ENCODE measurements around the gene NRP1.

Gene NRP1

DNA sequence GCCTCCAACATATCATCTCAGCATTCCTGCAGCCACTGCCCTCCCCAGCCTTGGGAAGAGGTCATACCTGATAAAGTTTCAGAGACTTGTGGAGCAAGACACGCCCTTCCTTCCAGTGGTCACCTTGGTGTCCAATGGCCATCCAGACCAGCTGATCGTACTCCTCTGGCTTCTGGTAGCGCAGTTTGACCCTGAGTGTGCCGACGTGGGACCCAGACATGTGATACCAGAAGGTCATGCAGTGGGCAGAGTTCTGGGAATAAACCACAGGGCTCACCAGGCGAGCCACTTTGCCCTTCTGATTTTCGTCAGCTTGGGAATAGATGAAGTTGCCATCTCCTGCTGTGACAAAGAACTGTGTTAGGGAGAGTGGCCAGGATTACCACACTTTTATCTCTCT lies 148.3 kb downstream of the NRP1 start:
- no peak for DNase-seq (ENCODE audit: low read depth in 2 of 2)

DNA sequence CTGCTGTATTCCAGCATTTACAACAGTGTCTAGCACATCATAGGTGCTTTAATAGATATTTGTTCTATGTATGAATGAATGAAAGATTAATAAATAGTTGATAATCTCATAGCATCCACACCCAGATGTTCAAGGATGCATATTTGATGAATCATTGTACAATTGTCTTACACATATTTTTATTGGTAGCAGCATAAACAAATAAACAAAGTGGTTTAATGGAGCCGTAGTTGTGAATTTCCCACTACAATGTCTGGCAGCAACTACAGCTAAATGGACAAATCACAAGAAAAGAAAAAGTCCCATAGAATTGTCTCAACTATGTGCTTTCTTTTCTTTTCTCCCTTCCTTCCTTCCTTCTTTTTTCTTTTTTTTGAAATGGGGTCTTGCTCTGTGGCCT lies 150.8 kb downstream of the NRP1 start:
- DNase-seq (ENCODE audit: low read depth in 2 of 2) = no peak

DNA sequence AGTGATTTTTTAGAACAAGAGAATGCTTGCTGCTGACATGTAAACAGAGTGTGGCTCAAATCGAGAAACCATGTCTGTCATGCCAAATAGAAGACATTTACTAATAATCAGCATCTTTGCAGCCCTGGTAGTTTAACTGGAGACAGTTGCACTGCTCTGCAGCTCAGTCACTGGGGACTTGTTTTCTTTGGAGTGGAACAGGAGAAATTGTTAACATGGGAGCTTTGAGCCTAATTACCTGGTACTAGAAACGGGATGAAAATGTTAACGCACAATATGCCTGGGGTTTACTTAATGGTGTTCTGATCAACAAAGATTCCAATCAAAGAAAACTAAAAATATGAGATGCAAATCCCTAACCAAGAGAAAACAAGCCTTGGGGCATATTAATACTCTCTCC lies 153.5 kb downstream of the NRP1 start:
- no peak for DNase-seq (ENCODE audit: low read depth in 2 of 2)

DNA sequence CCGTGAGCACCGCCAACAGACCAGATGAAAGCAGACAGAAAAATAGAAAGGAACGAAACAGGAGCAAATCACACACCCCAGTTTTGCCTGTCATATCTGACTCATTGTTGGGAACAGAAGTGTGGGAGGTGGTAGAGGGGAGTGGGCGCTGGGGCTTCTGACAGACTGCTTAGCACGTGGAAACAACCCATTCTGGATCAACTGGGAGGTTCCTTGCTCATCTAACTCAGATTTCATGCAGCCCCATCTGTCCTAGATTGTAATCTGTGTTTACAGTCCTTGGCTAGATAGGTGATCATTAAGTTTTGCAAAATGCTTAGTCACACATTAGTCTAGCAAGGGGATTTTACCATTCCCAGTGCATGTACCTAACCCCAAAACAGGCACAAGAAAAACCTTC lies 154.1 kb downstream of the NRP1 start:
- DNase-seq (ENCODE audit: low read depth in 2 of 2) = no peak

DNA sequence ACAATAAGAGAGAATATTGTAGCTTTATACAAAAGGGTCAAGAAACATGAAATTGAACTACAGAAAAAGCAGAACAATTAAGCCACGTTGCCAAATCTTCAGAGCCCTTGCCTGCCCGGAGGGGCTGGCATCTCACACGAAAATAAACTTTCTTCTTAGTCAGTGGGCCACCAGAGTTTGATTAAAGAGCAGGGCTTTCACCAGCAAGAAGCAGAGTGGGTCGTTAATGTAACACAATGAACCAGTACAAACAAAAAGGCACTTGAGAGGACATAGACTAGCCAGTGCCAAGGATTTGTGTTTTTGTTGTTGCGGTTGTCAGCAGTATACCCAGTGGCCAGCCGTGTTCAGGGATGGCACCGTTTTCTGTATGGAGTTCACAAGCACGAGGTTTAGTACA lies 155.4 kb downstream of the NRP1 start:
- DNase-seq (ENCODE audit: low read depth in 2 of 2) = no peak

DNA sequence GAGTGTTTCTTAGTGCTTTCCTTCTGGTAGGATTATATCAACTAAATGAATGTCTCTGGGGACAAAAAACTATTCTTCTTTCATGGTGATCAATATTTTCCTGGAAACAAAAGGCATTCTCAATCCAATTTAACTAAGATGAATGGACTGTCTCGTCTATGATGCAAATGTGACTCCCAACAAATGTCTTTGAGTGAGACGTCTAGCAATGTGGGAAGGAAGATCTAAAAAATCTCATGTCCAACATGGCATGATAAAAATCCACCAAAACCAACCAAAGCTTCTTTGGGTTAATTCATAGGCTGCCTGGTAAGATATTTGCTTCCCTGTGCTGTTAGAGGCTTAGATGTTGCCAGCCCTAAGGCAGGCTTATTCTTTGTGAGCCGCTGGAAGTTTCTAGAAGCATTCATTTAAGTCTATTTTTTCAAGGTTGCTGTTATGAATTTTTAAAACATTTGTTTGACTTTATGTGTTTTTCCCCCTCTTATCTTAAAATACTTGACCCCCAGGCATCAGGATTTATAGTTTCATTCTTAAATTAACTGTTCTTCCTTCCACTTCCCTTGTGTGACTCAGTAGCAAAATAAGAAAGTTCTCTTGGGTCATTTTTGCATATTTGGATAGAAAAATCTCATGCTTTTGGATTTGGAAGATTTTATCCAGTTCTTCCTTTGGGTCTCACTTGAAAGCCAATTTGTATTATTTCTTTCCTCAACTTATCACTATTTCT lies 156.3 kb downstream of the NRP1 start:
- DNase-seq (ENCODE audit: low read depth in 2 of 2) = no peak

DNA sequence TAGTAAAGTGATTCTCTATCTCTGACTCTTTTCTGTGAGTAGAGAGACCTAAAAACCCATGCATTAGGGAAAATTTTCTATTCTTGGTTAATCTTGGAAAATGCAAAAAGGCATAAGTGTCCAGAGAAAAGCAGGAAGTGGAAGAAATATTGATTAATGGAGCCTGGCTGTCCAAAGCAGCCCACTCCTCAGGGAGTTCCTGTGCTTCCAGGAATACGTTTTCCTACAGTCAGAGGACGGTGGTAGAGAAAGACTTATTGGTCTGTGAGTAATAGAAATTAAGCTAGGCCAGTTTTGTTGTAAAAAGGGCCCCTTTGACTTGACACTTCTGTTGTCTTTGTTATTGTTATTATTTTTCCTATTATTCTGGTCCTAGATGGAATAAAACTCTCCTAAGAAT lies 157.8 kb downstream of the NRP1 start:
- DNase-seq (ENCODE audit: low read depth in 2 of 2) = no peak

DNA sequence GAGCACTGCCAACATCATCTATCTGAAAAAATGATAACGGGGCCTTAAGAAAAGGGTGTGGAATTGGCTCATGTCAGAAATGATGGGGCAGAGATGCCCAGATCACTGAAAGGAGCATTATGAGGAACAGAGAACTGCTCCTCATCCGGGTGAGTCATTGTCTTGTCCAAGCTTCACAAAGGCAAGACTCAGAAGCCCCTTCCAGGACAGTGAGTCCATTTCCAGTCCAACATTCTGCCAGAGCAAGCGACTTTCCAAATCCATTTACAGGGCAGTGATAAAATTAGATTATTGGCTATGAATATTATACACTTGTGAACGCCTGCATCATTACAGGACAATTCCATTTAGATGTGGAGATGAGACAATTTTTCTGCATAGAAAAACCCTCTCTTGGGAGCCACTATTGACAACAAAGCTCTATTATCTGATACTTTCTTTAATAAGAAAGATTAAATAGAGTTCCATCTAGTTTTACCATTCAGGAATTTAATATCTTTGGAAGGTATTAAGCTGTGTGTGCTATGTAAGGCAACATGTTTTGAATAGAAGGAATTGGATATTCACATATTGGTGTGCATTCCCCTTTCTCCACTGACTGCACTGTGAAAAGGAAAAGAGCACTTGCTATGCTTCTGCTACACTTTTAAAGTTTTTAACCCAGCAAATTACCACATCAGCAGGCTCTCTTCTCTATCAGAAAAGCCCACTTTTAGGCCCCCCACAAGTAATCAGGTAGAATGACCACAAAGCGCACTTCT lies 159.6 kb downstream of the NRP1 start:
- DNase-seq (ENCODE audit: low read depth in 2 of 2) = no peak

DNA sequence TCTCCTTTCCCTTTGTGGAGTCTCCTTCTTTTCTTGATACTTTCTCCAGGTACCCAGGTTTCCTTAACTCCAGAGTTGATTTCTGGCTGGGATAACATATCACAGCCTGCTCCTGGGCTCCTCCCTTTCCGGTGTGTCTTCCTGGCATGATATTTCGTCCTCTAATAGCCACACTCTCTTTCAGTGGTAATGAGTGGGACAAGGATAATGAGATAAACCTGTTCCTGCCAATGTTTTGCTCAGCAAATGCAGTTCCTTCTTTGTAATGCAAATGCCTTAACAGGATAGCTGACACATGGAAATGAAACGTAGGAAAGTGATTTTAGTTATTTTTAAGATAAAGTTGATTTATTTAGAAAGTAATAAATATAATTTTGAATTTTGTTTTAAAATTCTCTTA lies 168.6 kb downstream of the NRP1 start:
- no peak for DNase-seq (ENCODE audit: low read depth in 2 of 2)

DNA sequence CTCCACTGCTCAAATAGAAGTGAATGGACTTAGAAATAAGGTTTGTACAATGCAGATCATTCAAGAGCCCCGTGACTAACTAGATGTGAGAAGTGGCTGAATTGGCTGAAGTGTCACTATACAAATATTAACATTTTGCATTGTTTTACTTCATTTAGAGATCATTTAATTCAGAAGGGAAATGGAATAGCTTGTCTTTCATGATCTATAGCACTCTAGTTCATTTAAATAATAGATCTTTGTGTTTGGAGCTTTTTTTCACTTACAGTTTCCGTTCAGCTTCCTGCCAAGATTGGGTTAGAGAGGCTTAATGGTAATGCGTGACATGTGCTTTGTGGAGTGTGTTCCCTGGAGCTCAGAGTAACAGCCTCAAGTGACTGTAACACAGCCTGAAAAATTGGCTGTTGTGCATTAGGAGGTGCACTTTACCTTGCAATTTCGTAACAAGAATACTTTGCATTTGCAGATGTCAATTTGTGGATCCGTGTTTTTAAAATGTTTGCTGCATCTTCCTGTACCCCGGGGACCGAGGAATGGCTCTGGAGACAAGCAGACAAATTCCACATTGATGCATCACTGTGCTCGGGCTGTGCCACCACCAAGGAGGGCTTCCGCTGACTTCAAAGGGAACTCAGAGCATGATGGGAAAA lies 170.3 kb downstream of the NRP1 start:
- DNase-seq (ENCODE audit: low read depth in 2 of 2) = no peak

DNA sequence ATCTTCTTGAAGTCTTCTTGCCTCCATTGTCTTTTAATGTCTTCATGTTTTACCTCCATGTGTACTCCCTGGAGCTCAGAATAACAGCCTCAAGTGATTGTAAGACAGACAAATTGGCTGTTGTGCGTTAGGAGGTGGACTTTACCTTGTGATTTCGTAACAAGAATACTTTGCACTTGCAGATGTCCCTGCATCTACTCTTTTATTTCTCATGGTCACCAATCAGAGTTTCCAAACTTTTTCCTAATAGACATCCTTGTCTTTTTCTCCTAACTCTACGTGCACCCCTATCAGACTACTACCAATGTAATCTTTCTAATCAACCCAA lies 172.3 kb downstream of the NRP1 start:
- DNase-seq (ENCODE audit: low read depth in 2 of 2) = no peak

DNA sequence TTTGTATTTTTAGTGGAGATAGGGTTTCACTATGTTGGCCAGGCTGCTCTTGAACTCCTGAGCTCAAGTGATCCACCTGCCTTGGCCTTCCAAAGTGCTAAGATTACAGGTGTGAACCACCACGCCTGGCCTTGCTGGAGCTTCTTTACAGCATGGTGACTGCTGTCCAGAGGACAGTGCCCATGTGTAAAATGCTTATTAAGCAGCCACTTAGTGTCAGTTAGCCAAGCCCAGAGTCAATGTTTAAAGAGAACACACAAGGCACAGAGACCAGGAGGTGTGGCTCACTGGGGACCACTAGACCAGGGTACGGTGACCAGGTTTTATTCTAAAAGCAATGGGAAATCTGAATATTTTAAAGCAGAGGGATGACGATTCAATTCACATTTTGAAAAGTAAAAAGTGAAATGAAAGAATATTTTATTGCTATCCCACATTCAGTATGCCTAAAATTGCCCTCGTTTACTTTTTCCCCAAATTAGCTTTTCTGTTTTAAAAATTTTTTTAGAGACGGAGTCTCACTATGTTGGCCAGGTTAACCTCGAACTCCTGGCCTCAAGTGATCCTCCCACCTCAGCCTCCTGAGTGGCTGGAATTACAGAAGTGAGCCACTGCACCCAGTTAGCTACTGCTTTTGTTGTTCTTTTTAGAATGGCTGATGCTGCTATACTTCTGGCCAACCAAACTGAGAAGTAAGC lies 172.8 kb downstream of the NRP1 start:
- no peak for DNase-seq (ENCODE audit: low read depth in 2 of 2)

DNA sequence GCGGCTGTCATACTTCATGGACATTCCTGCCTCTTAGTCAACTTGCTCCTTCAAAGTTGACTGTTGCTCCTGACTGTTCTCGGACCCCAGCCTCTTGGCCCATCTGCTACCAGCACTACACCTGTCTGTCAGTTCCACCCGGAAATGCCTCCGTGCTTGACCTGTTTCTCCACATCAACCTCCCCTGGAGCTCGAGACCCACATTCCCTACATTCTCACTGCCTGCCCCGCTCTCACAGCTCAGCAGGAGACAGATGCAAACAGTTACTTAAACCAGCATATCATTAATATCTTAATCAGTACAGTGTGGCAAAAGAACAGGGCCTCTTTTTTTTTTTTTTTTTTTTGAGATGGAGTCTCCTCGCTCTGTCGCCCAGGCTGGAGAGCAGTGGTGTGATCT lies 174.3 kb downstream of the NRP1 start:
- DNase-seq (ENCODE audit: low read depth in 2 of 2) = no peak

DNA sequence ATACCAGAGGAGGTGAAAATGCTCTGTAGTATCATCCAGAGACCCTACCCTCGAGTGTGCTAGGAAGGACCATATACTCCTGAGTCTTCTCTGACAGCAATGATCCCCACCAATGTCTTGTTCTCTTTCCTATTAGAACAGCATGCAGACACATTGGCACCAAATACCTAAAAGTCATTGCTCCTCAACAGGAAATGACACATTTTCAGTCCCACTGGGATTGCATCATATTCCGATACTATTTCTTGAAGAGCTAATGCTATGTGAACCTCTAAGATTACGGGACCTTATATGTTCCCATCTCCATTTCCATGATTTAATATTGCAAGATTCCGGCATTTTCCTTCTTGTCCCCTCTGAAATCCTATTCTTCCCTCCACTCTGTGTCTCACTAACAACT lies 177.4 kb downstream of the NRP1 start:
- DNase-seq (ENCODE audit: low read depth in 2 of 2) = no peak

DNA sequence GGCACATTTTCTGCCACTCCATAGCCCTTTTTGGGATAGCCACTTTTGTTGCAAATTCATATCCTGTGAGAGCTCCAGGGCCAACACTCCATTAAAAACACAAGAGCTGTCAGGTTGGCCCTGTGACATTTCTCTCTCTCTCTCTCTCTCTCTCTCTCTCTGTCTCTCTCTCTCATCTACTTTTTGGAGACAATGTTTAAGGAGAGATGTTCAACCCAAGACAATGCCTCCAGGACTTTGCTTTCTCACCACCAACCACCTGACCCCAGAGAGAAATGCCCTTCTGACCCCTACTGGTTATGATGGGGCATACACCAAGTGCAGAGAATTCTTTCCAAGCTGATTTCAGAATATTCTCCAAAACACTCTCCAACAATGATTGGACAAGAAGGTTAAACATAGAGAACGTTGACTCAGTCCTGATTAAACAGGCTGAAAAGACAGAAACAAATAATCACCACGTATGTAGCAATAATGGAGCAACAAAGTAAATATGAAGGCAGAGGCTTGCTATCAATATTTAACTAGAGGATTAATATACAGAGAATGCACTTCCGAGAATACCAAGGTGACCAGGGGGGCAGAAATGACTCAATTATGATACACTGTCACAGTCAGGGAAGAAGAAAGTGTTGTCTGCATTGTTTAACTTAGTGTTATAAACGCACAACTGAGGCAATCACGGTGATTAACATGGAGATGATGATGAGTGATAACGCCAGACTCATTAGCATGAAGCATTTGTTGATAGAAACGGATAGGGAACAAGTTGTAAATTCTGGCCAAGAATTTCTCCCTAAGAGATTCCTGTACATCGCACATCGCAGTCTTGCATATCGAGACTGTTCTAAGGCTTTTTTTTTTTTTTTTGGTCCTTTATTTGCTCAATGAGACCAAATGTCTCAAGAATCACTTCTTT lies 178.5 kb downstream of the NRP1 start:
- no peak for DNase-seq (ENCODE audit: low read depth in 2 of 2)

DNA sequence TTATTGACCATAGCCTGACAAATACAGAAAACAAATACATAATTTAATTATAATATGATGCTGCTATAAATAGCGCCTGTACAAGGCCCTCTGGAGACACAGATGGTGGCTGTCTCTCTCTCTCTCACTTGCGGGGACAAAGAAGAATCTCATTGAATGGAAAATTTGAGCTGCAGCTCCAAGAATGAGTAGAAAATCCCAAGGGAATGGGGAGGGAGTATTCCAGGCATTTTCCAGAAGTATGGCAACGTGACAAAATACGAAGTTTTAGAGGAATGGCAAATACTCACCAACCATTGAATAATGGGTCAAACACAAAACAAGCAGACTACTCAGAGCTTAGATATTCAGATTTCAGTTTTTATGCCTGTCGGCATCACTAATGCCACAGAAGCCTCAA lies 179.9 kb downstream of the NRP1 start:
- no peak for DNase-seq (ENCODE audit: low read depth in 2 of 2)

DNA sequence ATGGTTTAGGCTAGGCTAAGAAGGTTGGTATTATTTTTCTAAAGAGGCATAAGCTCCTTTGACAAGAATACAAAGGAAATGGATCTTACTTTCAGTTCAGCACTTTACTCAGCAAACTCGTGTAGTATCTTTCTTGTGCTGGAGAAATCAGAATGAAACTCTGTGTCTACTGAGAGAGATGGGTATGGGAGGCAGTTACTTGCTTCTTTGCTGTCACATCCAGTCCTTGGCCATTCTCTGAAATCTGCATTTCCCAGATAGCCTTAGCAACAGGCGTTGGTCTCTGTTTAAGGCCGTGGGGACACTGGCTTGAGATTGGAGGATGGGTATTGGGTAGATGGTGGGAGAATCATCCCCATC lies 180.5 kb downstream of the NRP1 start:
- DNase-seq (ENCODE audit: low read depth in 2 of 2) = no peak

DNA sequence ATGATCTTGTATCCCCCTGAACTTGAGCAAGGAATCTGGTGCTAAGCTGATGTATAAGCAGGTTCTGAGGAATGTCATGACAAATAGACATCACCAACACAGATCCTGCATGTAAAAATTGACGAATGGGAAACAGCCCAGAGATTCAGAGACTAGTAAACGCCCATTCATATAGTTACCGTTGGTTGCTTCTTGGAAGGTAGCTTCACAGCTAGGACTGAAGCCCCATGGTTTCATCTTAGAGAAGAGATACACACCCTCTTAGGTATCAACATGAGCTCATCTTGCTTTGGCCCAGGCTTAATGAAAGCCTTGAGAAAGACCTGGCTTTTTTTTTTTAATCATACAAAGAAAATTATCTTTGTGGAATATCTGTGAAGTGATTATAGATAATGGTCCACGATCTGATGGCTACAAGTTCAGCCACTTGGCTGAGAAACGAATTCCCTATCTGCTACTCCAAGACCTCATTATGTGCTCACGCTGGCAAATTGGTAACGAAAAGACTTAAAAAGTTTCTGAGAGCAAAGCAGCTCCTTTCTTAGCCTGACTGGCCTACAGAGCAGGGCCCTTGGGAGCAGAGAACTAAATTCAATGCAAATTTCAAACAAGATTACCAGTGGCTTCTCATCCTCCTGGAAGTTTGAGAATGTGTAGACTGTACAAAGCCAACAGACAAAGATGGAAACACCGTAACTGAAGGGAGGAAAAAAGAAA lies 181.1 kb downstream of the NRP1 start:
- DNase-seq (ENCODE audit: low read depth in 2 of 2) = no peak

DNA sequence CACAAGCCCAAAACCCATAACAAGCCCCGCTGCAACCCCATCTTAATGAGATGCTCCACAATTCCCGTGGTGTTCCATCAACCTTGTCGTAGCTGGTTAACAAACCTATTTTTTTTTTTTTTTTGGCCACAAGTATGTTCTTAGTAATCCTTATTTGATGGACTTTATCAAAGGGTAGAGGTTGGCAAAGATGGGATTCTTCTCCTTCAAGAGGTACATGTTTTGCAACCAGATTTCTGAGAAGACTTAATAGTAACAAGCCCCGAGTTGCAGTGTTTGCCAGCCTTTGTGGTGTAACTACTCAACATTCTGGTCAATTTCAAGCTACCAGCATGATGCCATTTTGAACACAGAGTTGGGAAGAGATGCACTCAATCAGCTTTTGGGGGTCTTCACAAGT lies 181.7 kb downstream of the NRP1 start:
- DNase-seq (ENCODE audit: low read depth in 2 of 2) = no peak

DNA sequence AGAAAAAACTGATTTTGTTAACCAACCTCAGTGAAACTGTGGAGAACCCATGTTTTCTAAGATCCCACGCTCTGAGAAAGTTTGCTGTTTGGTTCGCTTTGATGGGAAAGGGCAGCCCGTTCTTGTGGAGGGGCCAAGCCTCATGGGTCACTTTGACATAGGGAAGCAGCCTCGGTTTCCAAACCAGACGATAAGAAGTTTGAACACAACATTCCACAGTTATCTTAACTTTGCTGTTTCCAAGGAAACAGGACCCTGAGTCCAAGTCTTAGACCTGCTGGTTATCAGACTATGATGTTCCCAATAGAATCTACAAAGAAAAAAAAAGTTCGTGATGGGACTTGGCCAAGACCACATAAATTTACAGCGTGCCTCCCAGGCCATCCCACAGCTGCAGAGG lies 182.3 kb downstream of the NRP1 start:
- DNase-seq (ENCODE audit: low read depth in 2 of 2) = no peak

DNA sequence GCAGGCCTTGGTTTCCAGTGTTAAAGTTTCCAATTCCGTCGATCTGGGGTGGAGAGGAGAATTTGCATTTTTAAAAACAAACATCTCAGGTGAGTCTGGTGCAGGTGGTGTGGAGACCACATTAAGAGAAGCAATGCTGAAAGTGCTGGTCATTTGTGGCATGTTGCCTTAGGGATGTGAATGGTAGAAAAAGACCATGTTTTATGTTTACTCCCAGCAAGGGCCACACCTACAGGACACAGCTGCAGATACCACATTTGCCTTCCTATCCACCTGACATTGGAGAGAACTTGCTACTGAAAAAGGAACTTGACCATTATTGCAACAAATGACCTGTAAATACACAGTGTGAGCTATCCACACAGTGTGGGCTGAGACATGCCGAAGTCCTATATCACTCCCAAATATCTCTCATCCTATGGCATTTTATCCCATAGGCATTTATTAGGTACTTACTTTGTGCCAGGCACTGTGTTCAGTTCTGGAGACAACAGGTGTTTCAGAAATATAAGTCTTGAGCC lies 183.1 kb downstream of the NRP1 start:
- no peak for DNase-seq (ENCODE audit: low read depth in 2 of 2)
